LoVo (cell line): ENCODE measurements around the gene TTLL12.

Experiments
- DNase-seq: peaks from one replicate; pipeline ENCODE4 v3.0.0-alpha.2; 2016; ENCODE audit warnings: low spot score

Gene TTLL12

GRCh38 chr22:43186272-43187170 is at the start of gene TTLL12:
TSS of gene TTLL12 (minus strand) at chr22:43187134. CDS start at chr22:43187069, 65 bp downstream.
- peak; percentile 64 for DNase-seq

DNA sequence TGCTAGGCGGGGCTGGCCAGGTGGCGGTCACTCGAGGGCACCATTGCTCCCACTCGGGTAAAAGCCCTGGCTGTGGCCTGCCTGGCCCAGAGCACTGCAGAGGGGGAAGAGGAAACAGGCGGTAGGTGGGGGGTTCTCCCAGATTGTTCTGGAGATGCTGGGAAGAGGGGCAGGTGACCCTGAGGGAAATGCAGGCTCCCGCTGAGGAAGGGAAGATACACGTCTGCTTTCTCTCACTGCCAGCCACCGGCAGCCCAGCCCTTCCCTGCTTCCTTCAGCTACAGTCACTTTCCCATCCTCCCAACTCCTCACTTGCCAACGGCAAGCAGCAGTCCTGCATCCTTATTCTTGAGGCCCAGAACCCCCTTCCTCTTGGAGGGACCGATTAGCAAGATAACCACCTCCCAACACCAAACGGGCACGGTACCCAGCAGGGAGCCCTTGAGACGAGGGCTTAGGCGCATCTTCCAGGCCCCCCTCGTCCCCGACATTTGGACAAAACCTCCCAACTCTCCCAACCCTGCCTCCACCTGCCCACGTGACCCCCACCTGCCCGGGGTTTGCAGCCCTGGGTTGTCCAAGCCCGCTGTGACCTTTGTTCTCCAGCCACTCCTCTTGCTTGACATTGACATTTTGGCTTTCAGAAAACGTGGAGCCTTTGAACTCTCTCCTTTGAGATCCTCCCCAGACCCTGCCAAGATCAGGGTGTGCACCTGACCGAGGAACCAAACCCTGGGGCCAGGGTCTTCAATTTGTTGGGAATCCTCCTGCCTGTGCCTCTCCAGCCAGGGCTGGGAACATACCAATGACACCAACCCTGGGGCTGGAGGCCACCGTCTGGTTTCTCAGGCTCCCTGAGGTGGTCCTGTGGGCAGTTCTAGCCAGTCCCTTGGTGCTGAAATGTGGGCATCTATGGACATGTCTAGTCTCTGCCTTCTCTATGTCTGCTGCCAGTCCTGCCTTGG is 48.8 kb upstream of the TTLL12 start:
- no peak for DNase-seq

GRCh38 chr22:43234264-43234988 is 47.5 kb upstream of the TTLL12 start:
- no peak for DNase-seq

DNA sequence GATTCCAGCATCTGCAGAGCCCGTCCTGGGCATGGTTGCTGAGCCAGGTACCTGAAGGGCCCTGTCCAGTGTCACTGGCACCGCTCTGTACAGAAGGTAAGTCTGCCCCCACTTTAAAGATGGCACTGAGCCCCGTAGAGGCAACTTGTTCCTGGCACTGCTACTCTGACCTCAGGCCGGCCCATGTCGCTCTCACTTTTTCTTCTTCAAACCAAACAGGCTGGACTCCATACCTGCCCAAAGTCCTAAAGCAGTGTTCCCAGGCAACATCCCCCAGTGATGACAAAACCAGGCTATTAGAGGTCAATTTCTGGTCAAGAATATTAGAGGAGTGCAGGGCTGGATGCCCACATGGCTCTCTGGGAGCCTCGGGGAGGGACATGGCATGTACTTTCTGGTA is 46.6 kb upstream of the TTLL12 start:
- DNase-seq = no peak

GRCh38 chr22:43232445-43232844 is 45.5 kb upstream of the TTLL12 start:
- no peak for DNase-seq

DNA sequence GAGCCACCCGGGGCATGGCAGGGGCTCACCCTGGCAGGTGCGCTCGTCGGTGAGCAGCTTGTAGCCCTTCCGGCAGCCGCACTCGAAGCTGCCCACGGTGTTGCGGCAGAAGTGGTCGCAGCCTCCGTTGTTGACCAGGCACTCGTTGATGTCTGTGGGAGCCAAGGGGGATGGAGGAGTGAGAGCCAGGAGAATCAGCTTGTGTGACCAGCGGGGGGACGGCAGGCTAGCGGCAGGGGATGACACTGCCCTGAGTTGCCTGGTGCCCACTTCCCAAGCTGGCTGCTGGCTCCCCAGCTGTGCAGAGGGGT is 44.7 kb upstream of the TTLL12 start:
- DNase-seq = no peak

DNA sequence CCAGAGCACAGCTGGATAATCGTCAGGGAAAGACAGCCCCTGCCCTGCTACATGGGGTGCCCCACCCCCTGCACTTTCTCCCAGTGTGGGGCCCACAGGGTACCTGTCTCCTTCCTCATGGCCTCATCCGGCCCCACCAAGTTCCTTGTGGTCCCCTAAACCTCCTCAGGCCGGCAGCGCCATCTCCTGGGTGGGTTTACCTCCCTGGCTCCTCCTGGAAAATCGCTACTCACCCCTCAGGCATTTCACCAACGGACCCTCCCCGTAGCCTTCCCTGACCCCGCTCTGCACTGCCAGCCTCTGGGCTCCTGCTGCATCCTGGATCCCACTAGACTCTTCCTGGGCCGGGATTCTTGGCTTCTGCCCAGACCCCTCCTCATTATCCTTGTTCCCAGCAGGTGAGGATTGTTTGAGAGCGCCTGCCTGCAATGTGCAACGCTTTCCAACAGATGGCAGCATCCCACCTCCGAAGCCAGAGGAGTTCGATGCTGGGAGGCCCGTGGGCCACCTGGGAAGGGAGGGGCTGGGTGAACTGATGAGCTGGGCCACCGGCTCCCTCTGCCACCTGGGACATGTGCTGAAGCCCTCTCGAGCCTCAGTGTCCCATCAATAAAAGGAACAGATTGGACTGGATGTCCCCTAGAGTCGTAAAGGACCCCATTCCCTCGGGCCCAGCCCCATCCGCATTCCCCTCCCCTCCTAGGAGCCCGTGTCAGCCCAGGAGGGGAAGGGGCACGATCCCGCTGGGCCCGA is 44.2 kb upstream of the TTLL12 start:
- DNase-seq = peak; percentile 36

DNA sequence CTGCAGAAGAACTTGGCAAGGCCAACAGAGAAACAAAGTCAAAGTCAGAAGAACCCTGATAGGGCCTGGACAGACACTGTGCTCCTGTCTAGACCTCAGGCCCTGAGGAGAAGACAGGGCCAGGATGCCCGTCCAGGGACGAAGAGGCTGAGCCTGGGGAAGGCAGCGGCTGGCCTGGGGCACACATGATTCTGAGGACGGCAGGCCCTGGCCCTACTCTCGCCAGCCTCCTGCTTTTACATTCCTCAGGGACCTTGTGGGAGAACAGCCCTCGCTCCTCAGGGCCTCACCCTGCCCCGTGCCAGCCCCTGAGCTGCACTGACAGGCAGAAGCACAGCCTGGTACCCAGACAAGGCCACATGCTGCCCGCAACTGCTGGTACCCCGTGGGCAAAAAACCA is 43.6 kb upstream of the TTLL12 start:
- DNase-seq = no peak

DNA sequence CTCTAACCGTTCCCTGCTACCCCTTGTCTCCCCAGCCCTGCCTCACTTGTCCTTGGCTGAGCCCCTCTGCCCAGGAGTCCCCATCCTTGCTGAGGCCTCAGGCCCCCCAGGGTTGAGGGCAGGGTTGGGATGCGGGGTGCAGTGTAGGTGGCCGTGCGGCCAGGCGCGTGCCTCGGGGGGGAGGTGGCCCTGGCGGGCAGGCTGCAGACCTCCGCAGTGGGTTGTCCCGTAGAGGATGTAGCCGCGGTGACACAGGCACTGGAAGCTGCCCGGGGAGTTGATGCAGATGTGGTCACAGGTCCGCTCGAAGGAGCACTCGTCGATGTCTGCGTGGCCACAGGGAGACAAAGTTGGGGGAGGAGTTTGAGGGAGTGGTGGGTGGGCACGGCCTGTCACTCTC is 41.9 kb upstream of the TTLL12 start:
- no peak for DNase-seq

DNA sequence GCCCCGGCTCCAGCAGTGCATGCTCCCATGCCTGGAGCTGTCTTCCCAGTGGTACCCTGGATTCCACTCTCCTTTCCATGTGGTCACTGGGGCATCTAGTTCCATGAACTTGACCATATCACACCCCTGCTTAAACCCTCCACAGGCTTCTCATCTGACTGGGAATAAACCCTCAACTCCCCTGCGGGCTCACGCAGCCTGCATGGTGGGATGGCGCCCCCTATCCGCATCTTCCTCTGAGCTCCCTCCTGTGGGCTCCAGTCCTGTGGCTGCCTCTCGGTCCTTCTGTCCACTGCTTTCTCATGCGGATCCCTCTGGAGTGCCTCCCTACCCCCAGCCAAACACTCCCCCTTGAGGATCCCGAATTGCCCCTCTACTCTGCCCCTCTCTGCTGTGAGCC is 41.4 kb upstream of the TTLL12 start:
- no peak for DNase-seq

GRCh38 chr22:43227239-43227630 is 40.3 kb upstream of the TTLL12 start:
- DNase-seq = no peak

DNA sequence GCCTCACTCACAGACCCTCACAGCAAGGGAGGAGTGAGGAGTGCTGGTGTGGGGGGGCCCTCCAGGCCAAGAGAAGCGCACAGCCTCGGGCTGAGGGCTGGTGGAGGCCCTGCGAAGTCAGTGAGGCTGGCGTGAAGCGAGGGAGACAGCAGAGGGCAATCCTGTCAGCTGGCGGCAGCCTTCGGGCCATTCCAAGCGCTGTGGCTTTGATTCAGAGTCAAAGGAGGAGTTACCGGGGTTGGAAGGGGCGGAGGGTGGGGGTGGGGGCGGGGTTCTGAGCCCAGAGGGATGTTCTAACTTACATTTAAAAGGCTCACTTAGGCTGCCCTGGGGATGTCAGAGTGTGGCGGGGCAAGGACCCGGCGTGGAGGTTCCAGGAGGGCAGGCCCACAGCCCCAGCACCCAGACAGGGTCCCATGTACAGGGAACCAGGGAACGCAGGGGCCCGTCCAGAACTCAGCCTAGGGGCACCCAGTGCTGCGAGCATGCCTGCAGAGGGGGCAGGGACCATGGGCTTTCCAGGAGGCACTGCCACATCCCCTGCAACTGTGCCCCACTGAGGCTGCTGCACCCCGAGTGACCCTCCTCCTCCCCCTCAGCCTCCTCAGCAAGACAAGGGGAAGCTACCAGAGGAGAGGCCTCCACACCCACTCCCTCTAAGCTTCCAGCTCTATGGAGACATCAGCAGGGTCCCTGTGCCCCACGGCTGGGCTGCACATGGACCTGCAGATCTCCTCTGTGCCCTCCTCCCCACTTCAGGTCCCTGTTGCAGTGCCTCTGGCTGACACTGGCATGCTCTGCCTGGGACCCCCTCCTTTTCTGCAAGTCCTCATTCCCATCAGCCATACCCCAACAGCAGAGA is 39.7 kb upstream of the TTLL12 start:
- no peak for DNase-seq

GRCh38 chr22:43225609-43226008 is 38.7 kb upstream of the TTLL12 start:
- no peak for DNase-seq

- no peak for DNase-seq
These were observed 36.1 kb upstream of the TTLL12 start for GRCh38 chr22:43222987-43223386.

DNA sequence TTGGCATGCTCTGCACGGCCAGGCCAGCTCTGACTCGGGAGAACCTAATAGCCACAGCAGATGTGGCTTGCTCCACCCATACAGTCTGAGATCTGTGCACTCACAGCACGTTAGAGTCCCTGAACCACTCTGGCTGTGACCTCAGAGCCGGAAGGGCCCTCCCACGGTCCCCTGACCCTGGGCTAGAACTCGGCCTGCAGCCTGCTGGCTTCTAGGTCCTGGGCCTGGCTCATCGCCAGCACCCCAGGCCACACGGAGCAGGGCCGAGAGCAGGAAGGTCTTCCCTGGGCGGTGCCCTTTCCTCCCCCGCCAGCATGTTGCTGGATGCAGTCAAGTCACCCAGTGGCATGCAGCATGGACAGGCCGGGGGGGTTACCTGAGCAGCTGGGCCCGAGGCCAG is 35.3 kb upstream of the TTLL12 start:
- no peak for DNase-seq

- DNase-seq = no peak
These were observed 33.9 kb upstream of the TTLL12 start for GRCh38 chr22:43220625-43221380.

DNA sequence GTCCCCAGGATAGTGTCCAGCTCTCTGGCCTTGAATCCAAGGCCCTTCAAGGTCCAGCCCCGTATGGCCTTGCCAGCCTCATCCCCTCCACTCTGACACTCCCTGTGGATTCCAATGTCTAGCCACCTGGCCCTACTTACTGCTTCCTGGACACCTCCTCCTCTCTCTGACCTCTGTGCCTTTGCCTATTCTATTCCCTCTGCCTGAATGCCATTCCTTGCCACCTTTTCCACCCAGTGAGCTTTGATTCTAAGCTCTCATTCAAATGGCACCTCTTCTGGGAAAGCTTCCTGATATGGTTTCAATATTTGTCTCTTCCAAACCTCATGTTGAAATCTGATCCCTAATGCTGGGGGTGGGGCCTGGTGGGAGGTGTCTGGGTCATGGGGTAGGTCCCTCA is 31.9 kb upstream of the TTLL12 start:
- DNase-seq = no peak

DNA sequence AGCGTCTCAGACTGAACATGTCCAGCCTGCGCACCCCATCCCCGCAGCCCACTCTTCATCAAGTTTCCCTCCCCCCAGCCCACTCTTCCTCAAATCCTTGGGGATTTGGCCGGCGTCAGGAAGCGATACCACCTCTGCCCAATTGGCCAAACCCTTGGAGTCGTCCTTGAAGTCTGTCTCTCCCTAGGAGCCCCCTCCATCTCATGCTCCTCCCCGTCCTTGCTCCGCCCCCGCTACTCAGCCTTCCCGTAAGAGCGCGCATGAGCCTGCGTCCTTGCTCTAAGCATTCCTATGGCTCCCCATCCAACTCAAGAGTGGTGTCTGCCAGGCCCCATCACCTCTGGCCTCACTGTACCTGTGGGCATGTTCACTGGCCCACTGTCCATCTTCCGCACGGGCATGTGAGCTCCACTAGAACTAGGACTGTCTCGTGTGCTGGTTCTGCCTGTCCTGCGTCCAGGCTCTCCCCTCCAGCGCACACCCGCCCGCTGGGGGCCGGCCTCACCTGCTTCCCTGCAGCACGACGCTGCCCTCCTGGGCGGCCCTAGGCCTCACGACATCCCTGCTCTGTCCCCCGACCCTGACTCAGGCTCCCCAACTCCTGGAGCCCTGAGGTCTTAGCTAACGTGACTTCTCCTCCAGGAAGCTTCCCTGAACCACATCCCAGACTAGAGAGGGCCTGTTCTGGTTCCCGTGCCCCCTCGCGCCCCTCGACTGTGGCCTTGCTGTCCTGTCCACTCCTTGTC is 30.5 kb upstream of the TTLL12 start:
- DNase-seq = no peak

GRCh38 chr22:43216738-43217137 is 29.8 kb upstream of the TTLL12 start:
- DNase-seq = no peak
